ENCODE data around the gene DNAJC4. TPM values are rescaled to one million over a fixed set of nuclear protein-coding genes. Genes with fewer than 3 reads are reported as not detected.

Gene DNAJC4
- total RNA-seq, 2 donors from 2014 or later, result 24.7 to 32.1 TPM

DNA sequence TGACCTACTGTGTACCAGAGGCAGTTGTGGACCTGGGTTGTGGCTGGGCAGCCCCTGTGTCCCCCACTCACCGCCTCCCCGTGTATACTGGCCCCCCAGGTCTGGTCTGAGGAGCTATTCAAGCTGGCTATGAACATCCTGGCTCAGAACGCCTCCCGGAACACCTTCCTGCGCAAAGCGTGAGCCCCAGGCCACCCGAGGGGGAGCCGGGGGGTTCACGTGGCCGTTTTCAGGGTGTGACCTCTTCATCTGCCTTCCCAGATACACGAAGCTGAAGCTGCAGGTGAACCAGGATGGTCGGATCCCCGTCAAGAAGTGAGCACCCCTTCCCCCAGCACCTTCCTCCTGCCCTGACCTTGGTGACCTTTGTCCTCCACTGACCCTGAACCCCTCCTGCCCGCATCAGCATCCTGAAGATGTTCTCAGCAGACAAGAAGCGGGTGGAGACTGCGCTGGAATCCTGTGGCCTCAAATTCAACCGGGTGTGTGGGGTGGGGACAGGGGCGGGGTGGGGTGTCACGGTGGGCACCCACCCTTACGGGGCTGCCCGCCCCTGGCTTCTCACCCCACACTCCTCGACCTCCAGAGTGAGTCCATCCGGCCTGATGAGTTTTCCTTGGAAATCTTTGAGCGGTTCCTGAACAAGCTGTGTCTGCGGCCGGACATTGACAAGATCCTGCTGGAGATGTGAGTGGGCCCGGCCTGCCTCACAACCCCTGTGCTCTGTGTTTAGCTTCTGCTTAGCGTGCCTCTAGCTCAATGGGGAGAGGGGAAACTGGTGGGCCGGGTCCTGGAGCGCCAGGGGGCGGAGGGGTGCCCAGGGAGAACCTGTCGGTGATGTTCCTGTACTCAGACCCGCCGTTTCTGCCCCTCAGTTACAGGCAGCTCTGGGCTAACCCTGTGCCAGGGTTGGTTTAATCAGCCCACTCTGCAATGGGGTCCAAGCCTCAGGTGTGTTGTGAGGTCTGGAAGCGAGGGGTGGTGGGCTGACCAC is 25.1 kb downstream of the DNAJC4 start:
- Histone ChIP-seq H3K9me3 (no peaks in the 10 kb centered on the region), H3K4me3 (no peak overlapping the region), H3K27ac (no peak overlapping the region), H3K4me1 (peaks cover 0 to 31% of the 10 kb centered on the region in 2 donors), H3K36me3 (peaks cover 39% of the 10 kb centered on the region), H3K27me3 (no peaks in the 10 kb centered on the region)
- DNase-seq (ENCODE audit: low spot score), result no peak
- TF ChIP-seq, protein P1, sequence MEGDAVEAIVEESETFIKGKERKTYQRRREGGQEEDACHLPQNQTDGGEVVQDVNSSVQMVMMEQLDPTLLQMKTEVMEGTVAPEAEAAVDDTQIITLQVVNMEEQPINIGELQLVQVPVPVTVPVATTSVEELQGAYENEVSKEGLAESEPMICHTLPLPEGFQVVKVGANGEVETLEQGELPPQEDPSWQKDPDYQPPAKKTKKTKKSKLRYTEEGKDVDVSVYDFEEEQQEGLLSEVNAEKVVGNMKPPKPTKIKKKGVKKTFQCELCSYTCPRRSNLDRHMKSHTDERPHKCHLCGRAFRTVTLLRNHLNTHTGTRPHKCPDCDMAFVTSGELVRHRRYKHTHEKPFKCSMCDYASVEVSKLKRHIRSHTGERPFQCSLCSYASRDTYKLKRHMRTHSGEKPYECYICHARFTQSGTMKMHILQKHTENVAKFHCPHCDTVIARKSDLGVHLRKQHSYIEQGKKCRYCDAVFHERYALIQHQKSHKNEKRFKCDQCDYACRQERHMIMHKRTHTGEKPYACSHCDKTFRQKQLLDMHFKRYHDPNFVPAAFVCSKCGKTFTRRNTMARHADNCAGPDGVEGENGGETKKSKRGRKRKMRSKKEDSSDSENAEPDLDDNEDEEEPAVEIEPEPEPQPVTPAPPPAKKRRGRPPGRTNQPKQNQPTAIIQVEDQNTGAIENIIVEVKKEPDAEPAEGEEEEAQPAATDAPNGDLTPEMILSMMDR (IDR thresholded peaks at IDR 0.05), result no peak

- peaks cover 43% of the 10 kb centered on the region for H3K36me3 ChIP-seq
- H3K27me3 ChIP-seq, result no peaks in the 10 kb centered on the region
- DNase-seq (ENCODE audit: low spot score), result no peak
These were observed 26.0 kb downstream of the DNAJC4 start for GRCh38 chr11:64256300-64256699.

GRCh38 chr11:64258356-64258755 is 28.0 kb downstream of the DNAJC4 start:
- Histone ChIP-seq H3K9me3 (no peaks in the 10 kb centered on the region), H3K27ac (no peak overlapping the region), H3K36me3 (peaks cover 56% of the 10 kb centered on the region), H3K4me1 (peaks cover 0 to 5% of the 10 kb centered on the region in 2 donors), H3K4me3 (no peak overlapping the region), H3K27me3 (no peaks in the 10 kb centered on the region)
- TF ChIP-seq, protein P1 (IDR thresholded peaks at IDR 0.05), result no peak
- DNase-seq (ENCODE audit: low spot score), result no peak

More at GRCh38 chr11:64256300-64256699, 26.0 kb downstream of the DNAJC4 start:
- H3K27ac ChIP-seq, result no peak overlapping the region
- H3K4me1 ChIP-seq, result peaks cover 0 to 23% of the 10 kb centered on the region in 2 donors
- TF ChIP-seq, protein P1 (IDR thresholded peaks at IDR 0.05), result no peak
- no peaks in the 10 kb centered on the region for H3K9me3 ChIP-seq
- no peak overlapping the region for H3K4me3 ChIP-seq

- Histone ChIP-seq H3K36me3 (peaks cover 63% of the 10 kb centered on the region), H3K4me1 (no peaks in the 10 kb centered on the region), H3K9me3 (no peaks in the 10 kb centered on the region), H3K4me3 (no peak overlapping the region), H3K27me3 (no peaks in the 10 kb centered on the region), H3K27ac (no peak overlapping the region)
- no peak for DNase-seq (ENCODE audit: low spot score)
- TF ChIP-seq, protein P1 (IDR thresholded peaks at IDR 0.05), result no peak
These were observed 28.7 kb downstream of the DNAJC4 start for GRCh38 chr11:64258946-64259532.

DNA sequence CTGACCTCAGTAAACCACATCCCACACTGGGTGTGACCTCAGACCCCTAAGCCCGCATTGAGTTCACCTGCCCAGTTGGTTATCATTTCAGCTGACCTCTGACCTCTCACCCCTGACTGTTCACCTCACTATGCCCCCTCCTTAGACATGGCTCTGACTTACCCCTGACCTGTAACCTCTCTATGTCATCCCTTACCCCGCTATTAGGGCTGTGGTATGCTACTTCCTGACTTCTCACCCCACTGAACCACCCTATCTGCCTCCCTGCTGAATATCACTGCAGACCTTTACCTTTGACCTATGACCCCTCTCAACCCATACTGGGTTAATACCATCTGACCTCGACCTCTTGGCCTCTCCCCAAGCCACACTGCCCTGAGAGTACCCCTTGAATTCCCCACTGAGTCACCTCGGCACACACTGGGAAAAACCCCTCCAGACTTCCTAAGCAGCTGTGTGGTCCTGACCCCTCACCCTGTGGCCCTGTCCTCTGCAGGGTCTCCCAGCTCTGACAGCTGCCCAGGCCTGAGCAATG is 29.3 kb downstream of the DNAJC4 start:
- H3K27me3 ChIP-seq, result no peaks in the 10 kb centered on the region
- no peak overlapping the region for H3K27ac ChIP-seq
- no peak overlapping the region for H3K4me3 ChIP-seq
- DNase-seq (ENCODE audit: low spot score), result no peak
- no peaks in the 10 kb centered on the region for H3K9me3 ChIP-seq
- TF ChIP-seq, protein P1 (IDR thresholded peaks at IDR 0.05), result no peak
- no peaks in the 10 kb centered on the region for H3K4me1 ChIP-seq
- H3K36me3 ChIP-seq, result peaks cover 61% of the 10 kb centered on the region

Measured in right atrium auricular region (tissue), 2 donors.